Measurements from ENCODE around the gene PALM. TPM values are rescaled to one million over a fixed set of nuclear protein-coding genes. Genes with fewer than 3 reads are reported as not detected.

PALM gene
- total RNA-seq, 1 experiment from 2014 or later: 10.8 TPM

DNA sequence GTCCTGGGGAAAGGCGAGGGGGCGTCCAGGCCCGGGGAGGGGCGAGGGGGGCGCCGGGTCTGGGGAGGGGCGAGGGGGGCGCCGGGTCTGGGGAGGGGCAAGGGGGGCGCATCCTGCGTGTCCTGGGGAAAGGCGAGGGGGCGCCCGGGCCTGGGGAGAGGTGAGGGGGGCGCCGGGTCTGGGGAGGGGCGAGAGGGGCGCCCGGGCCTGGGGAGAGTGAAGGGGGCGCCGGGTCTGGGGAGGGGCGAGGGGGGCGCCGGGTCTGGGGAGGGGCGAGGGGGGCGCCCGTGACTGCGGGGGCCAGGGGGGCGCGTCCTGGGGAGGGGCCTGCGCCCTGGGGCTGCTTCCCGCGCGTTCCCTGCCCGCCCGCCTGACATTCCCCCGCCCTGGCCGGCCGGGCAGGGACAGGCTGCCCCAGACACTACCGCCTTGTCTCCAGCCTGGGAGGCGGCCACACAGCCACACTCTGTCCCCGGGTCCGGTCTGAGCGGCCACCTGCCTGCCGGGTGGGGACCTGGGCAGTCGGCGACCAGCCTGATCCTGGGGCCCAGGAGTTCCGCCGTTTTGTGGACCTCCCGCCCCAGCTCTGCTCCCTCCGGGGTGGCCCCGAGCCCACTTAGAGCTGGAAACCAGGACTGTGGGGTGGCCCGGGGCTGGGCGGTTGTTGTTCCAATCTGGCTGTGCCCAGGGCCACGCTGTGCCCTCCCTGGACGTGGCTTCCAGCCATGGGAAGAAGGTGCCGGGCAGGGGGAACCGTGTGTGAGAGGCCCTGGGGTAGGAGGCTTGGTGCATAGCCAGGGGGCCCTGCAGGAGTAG, 11.8 kb downstream of the PALM start:
- no peaks in the 10 kb centered on the region for H3K36me3 ChIP-seq (ENCODE audit: low read depth, low read length)
- no peaks in the 10 kb centered on the region for H3K9me3 ChIP-seq (ENCODE audit: low read length)
- H3K4me3 ChIP-seq (ENCODE audit: low read length): no peak overlapping the region
- H3K9me2 ChIP-seq (replicated peaks; ENCODE audit: low read length): no peaks in the 10 kb centered on the region
- no TSS peak for BruUV-seq (replicated peaks)
- H3K27me3 ChIP-seq (ENCODE audit: low read length): no peaks in the 10 kb centered on the region
- TF ChIP-seq EZH2phosphoT487 (IDR thresholded peaks at IDR 0.05; ENCODE audit: borderline replicate concordance, low read length) (no peak), EZH2 (IDR thresholded peaks at IDR 0.05; ENCODE audit: low read length, unreplicated experiment) (no peak)
- TF ChIP-seq, protein P1, sequence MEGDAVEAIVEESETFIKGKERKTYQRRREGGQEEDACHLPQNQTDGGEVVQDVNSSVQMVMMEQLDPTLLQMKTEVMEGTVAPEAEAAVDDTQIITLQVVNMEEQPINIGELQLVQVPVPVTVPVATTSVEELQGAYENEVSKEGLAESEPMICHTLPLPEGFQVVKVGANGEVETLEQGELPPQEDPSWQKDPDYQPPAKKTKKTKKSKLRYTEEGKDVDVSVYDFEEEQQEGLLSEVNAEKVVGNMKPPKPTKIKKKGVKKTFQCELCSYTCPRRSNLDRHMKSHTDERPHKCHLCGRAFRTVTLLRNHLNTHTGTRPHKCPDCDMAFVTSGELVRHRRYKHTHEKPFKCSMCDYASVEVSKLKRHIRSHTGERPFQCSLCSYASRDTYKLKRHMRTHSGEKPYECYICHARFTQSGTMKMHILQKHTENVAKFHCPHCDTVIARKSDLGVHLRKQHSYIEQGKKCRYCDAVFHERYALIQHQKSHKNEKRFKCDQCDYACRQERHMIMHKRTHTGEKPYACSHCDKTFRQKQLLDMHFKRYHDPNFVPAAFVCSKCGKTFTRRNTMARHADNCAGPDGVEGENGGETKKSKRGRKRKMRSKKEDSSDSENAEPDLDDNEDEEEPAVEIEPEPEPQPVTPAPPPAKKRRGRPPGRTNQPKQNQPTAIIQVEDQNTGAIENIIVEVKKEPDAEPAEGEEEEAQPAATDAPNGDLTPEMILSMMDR (conservative IDR thresholded peaks at IDR 0.05; ENCODE audit: low read depth, low read length): no peak
- H4K20me1 ChIP-seq (ENCODE audit: low read length): no peaks in the 10 kb centered on the region
- DNase-seq: no peak
- H3F3A ChIP-seq (ENCODE audit: low read length, unreplicated experiment): no peaks in the 10 kb centered on the region
- POLR2A ChIA-PET (ENCODE audit: unreplicated experiment): no interaction called here
- H3K79me2 ChIP-seq (ENCODE audit: low read length): no peaks in the 10 kb centered on the region
- H3K4me1 ChIP-seq (ENCODE audit: insufficient read depth, low read length): no peaks in the 10 kb centered on the region
- H3K27ac ChIP-seq (ENCODE audit: low read length): no peak overlapping the region
- ATAC-seq: no peak
- intact Hi-C loops (cut with micrococcal nuclease): no loop called here
- no peak overlapping the region for H2AFZ ChIP-seq (ENCODE audit: low read length)
- CTCF ChIA-PET: no interaction called here
- H3K9ac ChIP-seq (ENCODE audit: low read length): no peak overlapping the region
- no peak overlapping the region for H3K4me2 ChIP-seq (ENCODE audit: low read length)

DNA sequence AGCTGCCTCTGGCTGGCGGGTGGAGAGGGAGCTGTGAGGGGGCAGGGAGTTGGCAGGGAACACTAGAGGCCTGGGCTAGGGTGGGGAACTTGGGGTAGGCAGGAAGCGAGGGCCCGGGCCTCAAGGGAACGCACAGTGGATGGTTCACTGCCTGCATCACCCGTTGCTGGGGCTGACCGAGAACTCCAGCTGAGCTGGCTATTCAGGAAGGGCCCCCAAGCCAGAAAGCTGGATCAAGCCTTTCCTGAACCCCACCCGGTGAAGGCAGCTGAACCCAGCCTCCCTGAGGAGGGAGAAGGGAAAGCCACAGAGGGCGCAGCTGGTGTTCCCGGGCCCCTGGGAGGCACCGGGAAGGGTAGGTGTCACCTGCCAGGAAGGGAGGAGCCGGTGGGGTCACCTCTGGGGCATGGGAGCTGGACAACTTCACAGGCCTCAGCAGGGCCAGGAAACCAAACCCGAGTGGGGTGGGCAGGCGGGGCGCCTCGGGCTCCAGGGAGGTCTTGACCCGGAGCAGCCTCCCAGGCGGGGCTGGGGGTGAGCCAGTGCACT, 13.9 kb downstream of the PALM start:
- TF ChIP-seq, protein P1 (conservative IDR thresholded peaks at IDR 0.05; ENCODE audit: low read depth, low read length): no peak
- TF ChIP-seq EZH2 (IDR thresholded peaks at IDR 0.05; ENCODE audit: low read length, unreplicated experiment) (no peak), EZH2phosphoT487 (IDR thresholded peaks at IDR 0.05; ENCODE audit: borderline replicate concordance, low read length) (no peak)
- CTCF ChIA-PET: no interaction called here
- ATAC-seq: no peak

DNA sequence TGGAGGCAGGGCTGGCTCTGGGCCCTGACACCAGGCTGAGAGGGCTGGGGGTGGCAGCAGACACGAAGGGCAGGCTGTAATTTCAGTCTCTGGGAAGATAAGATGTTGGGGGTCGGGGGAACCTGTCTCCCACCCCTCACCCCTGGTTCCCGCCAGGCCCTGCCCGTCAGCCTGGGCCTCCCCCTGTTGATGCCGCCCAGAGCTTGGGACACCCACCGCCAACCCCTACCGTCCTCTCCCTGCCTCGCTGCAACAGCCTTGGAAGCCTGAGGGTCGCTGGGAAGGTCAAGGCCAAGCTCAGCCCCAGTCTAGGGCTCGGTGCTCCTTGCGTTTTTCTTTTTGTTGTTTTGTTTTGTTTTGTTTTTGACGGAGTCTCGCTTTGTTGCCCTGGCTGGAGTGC, 14.5 kb downstream of the PALM start:
- Histone ChIP-seq H3K4me2 (ENCODE audit: low read length) (no peak overlapping the region), H3K79me2 (ENCODE audit: low read length) (no peaks in the 10 kb centered on the region), H3F3A (ENCODE audit: low read length, unreplicated experiment) (no peaks in the 10 kb centered on the region), H2AFZ (ENCODE audit: low read length) (no peak overlapping the region), H3K36me3 (ENCODE audit: low read depth, low read length) (no peaks in the 10 kb centered on the region), H3K27me3 (ENCODE audit: low read length) (no peaks in the 10 kb centered on the region), H3K9me3 (ENCODE audit: low read length) (no peaks in the 10 kb centered on the region), H3K4me1 (ENCODE audit: insufficient read depth, low read length) (no peaks in the 10 kb centered on the region), H3K9ac (ENCODE audit: low read length) (no peak overlapping the region), H3K9me2 (replicated peaks; ENCODE audit: low read length) (no peaks in the 10 kb centered on the region), H3K27ac (ENCODE audit: low read length) (no peak overlapping the region), H3K4me3 (ENCODE audit: low read length) (no peak overlapping the region), H4K20me1 (ENCODE audit: low read length) (no peaks in the 10 kb centered on the region)
- ChIA-PET CTCF (no interaction called here), POLR2A (ENCODE audit: unreplicated experiment) (no interaction called here)
- TF ChIP-seq EZH2 (IDR thresholded peaks at IDR 0.05; ENCODE audit: low read length, unreplicated experiment) (no peak), EZH2phosphoT487 (IDR thresholded peaks at IDR 0.05; ENCODE audit: borderline replicate concordance, low read length) (no peak)
- TF ChIP-seq, protein P1 (conservative IDR thresholded peaks at IDR 0.05; ENCODE audit: low read depth, low read length): no peak
- ATAC-seq (no peak), DNase-seq (no peak)
- no TSS peak for BruUV-seq (replicated peaks)
- intact Hi-C loops (cut with micrococcal nuclease): no loop called here

More for the DNA sequence above, 13.9 kb downstream of the PALM start:
- no peaks in the 10 kb centered on the region for H3K79me2 ChIP-seq (ENCODE audit: low read length)
- no peaks in the 10 kb centered on the region for H3K36me3 ChIP-seq (ENCODE audit: low read depth, low read length)
- H3F3A ChIP-seq (ENCODE audit: low read length, unreplicated experiment): no peaks in the 10 kb centered on the region
- no peak overlapping the region for H3K27ac ChIP-seq (ENCODE audit: low read length)
- H3K9ac ChIP-seq (ENCODE audit: low read length): no peak overlapping the region
- no peaks in the 10 kb centered on the region for H4K20me1 ChIP-seq (ENCODE audit: low read length)
- POLR2A ChIA-PET (ENCODE audit: unreplicated experiment): no interaction called here
- intact Hi-C loops (cut with micrococcal nuclease): no loop called here
- H3K4me2 ChIP-seq (ENCODE audit: low read length): no peak overlapping the region
- no peaks in the 10 kb centered on the region for H3K9me3 ChIP-seq (ENCODE audit: low read length)
- no TSS peak for BruUV-seq (replicated peaks)
- no peaks in the 10 kb centered on the region for H3K9me2 ChIP-seq (replicated peaks; ENCODE audit: low read length)
- DNase-seq: no peak
- no peak overlapping the region for H3K4me3 ChIP-seq (ENCODE audit: low read length)
- H2AFZ ChIP-seq (ENCODE audit: low read length): no peak overlapping the region
- H3K27me3 ChIP-seq (ENCODE audit: low read length): no peaks in the 10 kb centered on the region
- H3K4me1 ChIP-seq (ENCODE audit: insufficient read depth, low read length): no peaks in the 10 kb centered on the region

Measured in PC-3 (cell line).